HepG2 (cell line): ENCODE results near the gene ARFGAP3. TPM values are rescaled to one million over a fixed set of nuclear protein-coding genes. Genes with fewer than 3 reads are reported as not detected.
A peak's percentile ranks its signal among the peaks of the same experiment; 100 is the strongest.

Experiments
- KDM6A ChIP-seq: IDR thresholded peaks from 2 replicates; pipeline ENCODE4 v1.6.1; 2016; ENCODE audit warnings: low read depth
- REL ChIP-seq: sonication (generic); formaldehyde crosslinking; conservative IDR thresholded peaks from 2 replicates; pipeline ENCODE4 v1.8.0; 2022; ENCODE audit warnings: mild to moderate bottlenecking, missing genetic modification reagents, moderate library complexity
- SPEN ChIP-seq: sonication (generic); formaldehyde crosslinking; IDR thresholded peaks from 2 replicates; pipeline ENCODE4 v1.5.1; 2020; ENCODE audit warnings: low read depth, mild to moderate bottlenecking, missing genetic modification reagents
- TSC22D2 ChIP-seq: sonication (generic); formaldehyde crosslinking; IDR thresholded peaks from 2 replicates; pipeline ENCODE4 v1.5.1; 2020; ENCODE audit warnings: missing genetic modification reagents, mild to moderate bottlenecking, borderline replicate concordance
- ZNF205 ChIP-seq: IDR thresholded peaks from 2 replicates; pipeline ENCODE4 v1.6.1; 2018; ENCODE audit warnings: missing biosample characterization, missing genetic modification reagents
- ZNF674 ChIP-seq: sonication (generic); formaldehyde crosslinking; IDR thresholded peaks from 2 replicates; pipeline ENCODE4 v1.5.0; 2020; ENCODE audit warnings: low read depth, mild to moderate bottlenecking, missing genetic modification reagents
- ZNF788 ChIP-seq: sonication (generic); formaldehyde crosslinking; IDR thresholded peaks from 2 replicates; pipeline ENCODE4 v1.5.0; 2020; ENCODE audit warnings: mild to moderate bottlenecking, missing genetic modification reagents, borderline replicate concordance
- polyA plus RNA-seq, 8 experiments: library from polyadenylated mRNA; depleted of rRNA in 3 of 8; stranded (reverse) in 7 of 8; unstranded in 1 of 8; fragments of >200 nt; fragmentation: Illumina TruSeq in 4 of 8; extraction: Trizol in 4 of 8; gene quantifications; 2 replicates each; pipeline versions ENCODE4 v1.2.1 to v1.2.3, GENCODE V29; 2011 to 2016; ENCODE audit warnings: low read depth in 4 of 8, missing spikeins in 1 of 8, mixed read lengths in 1 of 8; ENCODE audit not compliant: insufficient read depth in 1 of 8
- total RNA-seq, 5 experiments: library from RNA; depleted of rRNA; stranded (reverse); fragments of >200 nt; fragmentation: Illumina TruSeq; extraction: Trizol; gene quantifications; 2 replicates each; pipeline ENCODE4 v1.2.3, GENCODE V29; 2016; ENCODE audit warnings: low read depth in 1 of 5
- TF ChIP-seq, protein P1 (sequence below): sonication (generic); formaldehyde crosslinking; IDR thresholded peaks from 2 replicates; pipeline ENCODE4 v1.4.0; 2020; ENCODE audit warnings: missing genetic modification reagents
- TF ChIP-seq, protein P2 (sequence below): sonication (generic); formaldehyde crosslinking; IDR thresholded peaks from 2 replicates; pipeline ENCODE4 v1.4.0; 2020; ENCODE audit warnings: missing genetic modification reagents, borderline replicate concordance
- TF ChIP-seq, protein P3 (sequence below): sonication (generic); formaldehyde crosslinking; IDR thresholded peaks from one replicate; pipeline ENCODE4 v1.5.1; 2020; ENCODE audit warnings: mild to moderate bottlenecking, missing genetic modification reagents; ENCODE audit errors: not compliant biosample characterization

ARFGAP3 gene
- total and polyA plus RNA-seq, 2 of the 13 experiments (the other 11 are each of a cell fraction or from before 2014, with no cell fraction given): 41.7 to 61.6 TPM

DNA sequence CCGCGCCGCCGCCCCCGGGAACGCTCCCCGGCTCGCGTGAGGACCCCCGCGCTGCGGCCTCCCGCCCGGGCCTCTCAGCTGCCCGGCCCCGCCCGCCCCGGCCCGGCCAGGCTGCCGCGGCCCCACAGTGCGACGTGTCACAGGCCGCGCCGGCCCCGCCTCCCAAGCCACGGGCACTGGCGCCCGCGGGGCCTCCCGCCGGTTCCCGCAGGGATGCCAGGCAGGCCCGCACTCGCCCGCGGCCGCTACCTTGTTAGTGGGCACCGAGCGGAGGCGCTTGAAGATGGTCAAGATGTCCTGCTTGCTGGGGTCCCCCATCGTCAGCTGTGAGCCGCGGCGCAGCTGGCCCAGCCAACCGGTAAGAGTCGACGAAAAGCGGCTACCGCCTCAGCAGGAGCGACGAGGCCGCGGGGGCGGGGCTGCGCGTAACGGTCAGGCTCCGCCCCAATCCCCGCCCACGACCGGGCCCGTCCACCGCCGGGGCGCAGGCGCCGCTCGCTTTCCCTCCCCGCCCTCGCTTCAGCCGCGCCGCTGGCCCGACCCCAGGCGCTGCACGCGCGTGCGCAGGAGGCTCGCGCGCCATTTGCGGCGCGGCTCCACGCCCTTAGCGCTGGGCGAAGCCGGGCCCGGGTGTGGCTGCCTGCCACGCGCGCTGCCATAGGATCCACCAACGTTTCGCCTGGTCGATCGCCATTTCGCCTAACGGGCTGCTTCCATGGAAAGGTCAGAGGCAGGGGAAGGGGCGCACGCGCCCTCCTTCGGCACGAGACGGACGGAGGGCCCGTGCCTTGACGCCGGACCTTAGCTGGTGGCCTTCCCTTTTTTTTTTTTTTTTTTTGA is at the start of gene ARFGAP3 (continued):
- TF ChIP-seq, protein P1, sequence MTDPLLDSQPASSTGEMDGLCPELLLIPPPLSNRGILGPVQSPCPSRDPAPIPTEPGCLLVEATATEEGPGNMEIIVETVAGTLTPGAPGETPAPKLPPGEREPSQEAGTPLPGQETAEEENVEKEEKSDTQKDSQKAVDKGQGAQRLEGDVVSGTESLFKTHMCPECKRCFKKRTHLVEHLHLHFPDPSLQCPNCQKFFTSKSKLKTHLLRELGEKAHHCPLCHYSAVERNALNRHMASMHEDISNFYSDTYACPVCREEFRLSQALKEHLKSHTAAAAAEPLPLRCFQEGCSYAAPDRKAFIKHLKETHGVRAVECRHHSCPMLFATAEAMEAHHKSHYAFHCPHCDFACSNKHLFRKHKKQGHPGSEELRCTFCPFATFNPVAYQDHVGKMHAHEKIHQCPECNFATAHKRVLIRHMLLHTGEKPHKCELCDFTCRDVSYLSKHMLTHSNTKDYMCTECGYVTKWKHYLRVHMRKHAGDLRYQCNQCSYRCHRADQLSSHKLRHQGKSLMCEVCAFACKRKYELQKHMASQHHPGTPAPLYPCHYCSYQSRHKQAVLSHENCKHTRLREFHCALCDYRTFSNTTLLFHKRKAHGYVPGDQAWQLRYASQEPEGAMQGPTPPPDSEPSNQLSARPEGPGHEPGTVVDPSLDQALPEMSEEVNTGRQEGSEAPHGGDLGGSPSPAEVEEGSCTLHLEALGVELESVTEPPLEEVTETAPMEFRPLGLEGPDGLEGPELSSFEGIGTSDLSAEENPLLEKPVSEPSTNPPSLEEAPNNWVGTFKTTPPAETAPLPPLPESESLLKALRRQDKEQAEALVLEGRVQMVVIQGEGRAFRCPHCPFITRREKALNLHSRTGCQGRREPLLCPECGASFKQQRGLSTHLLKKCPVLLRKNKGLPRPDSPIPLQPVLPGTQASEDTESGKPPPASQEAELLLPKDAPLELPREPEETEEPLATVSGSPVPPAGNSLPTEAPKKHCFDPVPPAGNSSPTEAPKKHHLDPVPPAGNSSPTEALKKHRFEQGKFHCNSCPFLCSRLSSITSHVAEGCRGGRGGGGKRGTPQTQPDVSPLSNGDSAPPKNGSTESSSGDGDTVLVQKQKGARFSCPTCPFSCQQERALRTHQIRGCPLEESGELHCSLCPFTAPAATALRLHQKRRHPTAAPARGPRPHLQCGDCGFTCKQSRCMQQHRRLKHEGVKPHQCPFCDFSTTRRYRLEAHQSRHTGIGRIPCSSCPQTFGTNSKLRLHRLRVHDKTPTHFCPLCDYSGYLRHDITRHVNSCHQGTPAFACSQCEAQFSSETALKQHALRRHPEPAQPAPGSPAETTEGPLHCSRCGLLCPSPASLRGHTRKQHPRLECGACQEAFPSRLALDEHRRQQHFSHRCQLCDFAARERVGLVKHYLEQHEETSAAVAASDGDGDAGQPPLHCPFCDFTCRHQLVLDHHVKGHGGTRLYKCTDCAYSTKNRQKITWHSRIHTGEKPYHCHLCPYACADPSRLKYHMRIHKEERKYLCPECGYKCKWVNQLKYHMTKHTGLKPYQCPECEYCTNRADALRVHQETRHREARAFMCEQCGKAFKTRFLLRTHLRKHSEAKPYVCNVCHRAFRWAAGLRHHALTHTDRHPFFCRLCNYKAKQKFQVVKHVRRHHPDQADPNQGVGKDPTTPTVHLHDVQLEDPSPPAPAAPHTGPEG (CRISPR knock-in tag): peak; percentile 92
- TF ChIP-seq REL (CRISPR knock-in tag): peak; percentile 94
- TF ChIP-seq, protein P2, sequence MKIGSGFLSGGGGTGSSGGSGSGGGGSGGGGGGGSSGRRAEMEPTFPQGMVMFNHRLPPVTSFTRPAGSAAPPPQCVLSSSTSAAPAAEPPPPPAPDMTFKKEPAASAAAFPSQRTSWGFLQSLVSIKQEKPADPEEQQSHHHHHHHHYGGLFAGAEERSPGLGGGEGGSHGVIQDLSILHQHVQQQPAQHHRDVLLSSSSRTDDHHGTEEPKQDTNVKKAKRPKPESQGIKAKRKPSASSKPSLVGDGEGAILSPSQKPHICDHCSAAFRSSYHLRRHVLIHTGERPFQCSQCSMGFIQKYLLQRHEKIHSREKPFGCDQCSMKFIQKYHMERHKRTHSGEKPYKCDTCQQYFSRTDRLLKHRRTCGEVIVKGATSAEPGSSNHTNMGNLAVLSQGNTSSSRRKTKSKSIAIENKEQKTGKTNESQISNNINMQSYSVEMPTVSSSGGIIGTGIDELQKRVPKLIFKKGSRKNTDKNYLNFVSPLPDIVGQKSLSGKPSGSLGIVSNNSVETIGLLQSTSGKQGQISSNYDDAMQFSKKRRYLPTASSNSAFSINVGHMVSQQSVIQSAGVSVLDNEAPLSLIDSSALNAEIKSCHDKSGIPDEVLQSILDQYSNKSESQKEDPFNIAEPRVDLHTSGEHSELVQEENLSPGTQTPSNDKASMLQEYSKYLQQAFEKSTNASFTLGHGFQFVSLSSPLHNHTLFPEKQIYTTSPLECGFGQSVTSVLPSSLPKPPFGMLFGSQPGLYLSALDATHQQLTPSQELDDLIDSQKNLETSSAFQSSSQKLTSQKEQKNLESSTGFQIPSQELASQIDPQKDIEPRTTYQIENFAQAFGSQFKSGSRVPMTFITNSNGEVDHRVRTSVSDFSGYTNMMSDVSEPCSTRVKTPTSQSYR (CRISPR knock-in tag): no peak
- no peak for TF ChIP-seq KDM6A
- TF ChIP-seq, protein P3, sequence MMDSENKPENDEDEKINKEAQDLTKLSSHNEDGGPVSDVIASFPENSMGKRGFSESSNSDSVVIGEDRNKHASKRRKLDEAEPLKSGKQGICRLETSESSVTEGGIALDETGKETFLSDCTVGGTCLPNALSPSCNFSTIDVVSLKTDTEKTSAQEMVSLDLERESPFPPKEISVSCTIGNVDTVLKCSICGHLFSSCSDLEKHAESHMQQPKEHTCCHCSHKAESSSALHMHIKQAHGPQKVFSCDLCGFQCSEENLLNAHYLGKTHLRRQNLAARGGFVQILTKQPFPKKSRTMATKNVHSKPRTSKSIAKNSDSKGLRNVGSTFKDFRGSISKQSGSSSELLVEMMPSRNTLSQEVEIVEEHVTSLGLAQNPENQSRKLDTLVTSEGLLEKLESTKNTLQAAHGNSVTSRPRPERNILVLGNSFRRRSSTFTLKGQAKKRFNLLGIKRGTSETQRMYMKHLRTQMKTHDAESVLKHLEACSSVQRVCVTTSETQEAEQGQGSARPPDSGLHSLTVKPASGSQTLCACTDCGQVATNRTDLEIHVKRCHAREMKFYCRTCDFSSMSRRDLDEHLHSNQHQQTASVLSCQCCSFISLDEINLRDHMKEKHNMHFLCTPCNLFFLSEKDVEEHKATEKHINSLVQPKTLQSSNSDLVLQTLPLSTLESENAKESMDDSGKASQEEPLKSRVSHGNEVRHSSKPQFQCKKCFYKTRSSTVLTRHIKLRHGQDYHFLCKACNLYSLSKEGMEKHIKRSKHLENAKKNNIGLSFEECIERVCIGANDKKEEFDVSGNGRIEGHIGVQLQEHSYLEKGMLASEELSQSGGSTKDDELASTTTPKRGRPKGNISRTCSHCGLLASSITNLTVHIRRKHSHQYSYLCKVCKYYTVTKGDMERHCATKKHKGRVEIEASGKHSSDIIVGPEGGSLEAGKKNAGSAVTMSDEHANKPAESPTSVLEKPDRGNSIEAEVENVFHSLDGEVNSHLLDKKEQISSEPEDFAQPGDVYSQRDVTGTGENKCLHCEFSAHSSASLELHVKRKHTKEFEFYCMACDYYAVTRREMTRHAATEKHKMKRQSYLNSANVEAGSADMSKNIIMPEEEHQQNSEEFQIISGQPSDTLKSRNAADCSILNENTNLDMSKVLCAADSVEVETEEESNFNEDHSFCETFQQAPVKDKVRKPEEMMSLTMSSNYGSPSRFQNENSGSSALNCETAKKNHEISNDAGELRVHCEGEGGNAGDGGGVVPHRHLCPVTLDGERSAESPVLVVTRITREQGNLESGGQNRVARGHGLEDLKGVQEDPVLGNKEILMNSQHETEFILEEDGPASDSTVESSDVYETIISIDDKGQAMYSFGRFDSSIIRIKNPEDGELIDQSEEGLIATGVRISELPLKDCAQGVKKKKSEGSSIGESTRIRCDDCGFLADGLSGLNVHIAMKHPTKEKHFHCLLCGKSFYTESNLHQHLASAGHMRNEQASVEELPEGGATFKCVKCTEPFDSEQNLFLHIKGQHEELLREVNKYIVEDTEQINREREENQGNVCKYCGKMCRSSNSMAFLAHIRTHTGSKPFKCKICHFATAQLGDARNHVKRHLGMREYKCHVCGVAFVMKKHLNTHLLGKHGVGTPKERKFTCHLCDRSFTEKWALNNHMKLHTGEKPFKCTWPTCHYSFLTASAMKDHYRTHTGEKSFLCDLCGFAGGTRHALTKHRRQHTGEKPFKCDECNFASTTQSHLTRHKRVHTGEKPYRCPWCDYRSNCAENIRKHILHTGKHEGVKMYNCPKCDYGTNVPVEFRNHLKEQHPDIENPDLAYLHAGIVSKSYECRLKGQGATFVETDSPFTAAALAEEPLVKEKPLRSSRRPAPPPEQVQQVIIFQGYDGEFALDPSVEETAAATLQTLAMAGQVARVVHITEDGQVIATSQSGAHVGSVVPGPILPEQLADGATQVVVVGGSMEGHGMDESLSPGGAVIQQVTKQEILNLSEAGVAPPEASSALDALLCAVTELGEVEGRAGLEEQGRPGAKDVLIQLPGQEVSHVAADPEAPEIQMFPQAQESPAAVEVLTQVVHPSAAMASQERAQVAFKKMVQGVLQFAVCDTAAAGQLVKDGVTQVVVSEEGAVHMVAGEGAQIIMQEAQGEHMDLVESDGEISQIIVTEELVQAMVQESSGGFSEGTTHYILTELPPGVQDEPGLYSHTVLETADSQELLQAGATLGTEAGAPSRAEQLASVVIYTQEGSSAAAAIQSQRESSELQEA: peak; percentile 80
- TF ChIP-seq ZNF788 (CRISPR knock-in tag): peak; percentile 51; the same call in 1 of the 2 replicates
- TF ChIP-seq SPEN (CRISPR knock-in tag): peak; percentile 84
- TF ChIP-seq ZNF674: peak; percentile 98
- TF ChIP-seq TSC22D2: peak; percentile 88; the same call in 1 of the 2 replicates
- TF ChIP-seq ZNF205 (CRISPR knock-in tag): no peak; the same call in 1 of the 2 replicates
